ENCODE data around the gene CDK14.

CDK14 gene

GRCh38 chr7:90596671-90597562, 796 bp downstream of the CDK14 start:
- no peak for DNase-seq (ENCODE audit: low spot score)

DNA sequence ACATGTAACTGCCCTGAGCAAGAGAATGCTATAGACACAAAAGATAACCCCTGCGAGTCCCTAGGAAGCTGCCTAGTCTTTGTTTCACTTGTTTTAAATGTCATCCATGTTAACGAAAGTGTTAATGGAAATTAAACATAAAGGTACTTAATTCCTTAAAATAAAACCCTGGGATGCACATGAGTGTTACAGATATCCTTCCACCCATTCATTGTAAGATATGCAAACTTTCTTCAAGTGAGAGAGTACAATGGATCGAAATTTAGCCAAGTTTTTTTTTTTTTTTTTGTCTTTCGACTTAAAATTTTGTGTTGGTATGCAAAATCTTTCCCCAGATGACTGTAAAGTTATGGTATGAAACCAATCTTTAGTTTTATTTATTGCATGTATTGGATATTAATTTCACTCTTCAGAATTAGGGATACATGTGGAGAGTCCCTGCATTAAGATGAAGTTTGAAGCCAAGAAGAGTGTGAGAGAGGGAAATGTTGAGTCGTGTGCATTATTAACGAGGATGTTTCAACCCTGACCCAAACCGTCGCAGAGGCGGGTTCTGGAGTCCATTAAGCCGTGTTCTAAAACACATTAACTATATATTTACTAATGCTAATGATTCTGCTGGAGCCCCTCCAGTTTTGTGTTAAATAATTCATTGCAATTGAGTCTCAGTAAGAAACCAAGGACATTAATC, 1.6 kb downstream of the CDK14 start:
- DNase-seq (ENCODE audit: low spot score) = no peak

GRCh38 chr7:90599038-90599437, 2.9 kb downstream of the CDK14 start:
- DNase-seq (ENCODE audit: low spot score) = no peak

DNA sequence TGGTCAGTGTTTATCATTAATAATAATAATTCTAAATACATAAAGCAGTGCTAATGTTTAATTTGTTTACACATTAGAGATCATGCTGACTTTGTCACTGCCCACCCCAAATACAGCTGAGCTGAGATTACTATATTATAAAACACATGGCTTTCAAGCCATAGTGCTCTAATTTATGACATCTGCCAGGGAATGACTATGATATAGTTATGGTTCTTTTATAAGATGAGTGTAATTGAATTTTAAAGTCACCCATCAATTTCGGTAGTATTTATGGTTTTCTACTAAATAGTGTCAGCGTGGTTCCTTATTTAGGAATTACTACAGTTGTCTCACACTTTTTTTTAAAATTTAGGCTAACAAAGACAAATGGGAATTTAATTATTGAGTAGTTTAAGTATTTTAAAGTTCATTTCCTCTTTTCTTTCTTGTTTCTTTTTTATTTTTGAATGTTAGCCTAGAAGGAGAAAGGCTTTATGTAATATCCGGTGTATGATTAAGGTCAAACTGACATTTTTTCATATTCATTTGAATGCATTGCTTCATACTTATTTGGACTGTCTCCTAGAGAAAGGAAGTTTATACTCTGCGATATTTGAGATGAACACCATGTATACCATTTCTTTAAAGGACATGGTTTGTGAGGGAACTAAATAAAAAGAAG, 3.9 kb downstream of the CDK14 start:
- no peak for DNase-seq (ENCODE audit: low spot score)

- DNase-seq (ENCODE audit: low spot score) = no peak
Observed at GRCh38 chr7:90602303-90602702, 6.2 kb downstream of the CDK14 start.

DNA sequence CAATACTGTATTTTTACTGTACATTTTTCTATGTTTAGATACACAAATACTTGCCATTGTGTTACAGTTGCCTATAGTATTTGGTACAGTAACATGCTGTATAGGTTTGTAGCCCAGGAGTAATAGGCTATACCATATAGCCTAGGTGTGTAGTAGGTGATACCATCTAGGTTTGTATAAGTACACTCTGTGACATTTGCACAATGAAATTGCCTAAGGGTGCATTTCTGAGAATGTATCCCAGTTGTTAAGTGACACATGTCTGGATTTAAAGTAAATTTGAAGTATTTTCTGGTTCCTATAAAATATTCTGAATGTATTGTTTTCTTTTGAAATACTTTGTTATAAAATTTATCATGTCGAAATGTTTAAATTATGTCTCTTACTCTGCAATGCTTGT, 7.2 kb downstream of the CDK14 start:
- DNase-seq (ENCODE audit: low spot score) = no peak

DNA sequence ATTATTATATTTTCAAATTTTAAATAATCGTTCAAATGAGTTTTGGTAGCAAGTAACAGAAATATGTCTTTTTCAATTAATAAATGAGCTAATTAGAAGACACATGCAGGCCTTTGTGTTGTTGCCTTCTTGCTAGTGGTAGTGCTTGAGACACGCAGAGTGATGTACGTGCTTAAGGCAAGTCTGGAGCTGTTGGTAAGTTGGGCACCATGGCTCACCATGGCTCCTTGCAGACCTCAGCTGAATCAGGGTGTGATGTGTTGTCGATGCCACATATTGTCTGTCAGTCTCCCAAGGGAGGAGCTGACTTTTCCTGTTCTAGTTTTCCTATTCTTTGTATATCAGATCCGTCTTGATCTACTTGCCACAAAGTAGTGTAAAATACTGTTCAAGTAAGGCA, 8.3 kb downstream of the CDK14 start:
- DNase-seq (ENCODE audit: low spot score) = no peak

GRCh38 chr7:90605055-90605454, 8.9 kb downstream of the CDK14 start:
- DNase-seq (ENCODE audit: low spot score) = no peak

DNA sequence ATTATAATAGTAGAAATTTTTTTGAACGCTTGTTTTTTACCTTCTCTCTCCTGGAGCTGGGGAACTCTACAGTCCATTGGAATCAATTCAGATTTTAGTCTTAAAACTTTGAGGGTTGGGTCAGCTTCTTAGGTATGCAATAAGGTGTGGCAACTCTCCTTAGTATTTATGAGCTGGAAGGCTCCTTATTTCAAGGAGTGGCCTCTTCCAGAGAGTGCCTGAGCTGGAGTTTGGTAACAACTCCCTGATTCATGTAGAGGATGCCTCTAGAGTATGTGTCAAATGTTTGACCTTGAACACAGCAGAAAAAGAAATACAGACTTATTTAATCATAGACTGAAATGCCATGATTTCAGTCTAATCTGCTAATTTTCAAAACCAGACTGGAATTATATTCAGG, 11.1 kb downstream of the CDK14 start:
- DNase-seq (ENCODE audit: low spot score) = no peak

DNA sequence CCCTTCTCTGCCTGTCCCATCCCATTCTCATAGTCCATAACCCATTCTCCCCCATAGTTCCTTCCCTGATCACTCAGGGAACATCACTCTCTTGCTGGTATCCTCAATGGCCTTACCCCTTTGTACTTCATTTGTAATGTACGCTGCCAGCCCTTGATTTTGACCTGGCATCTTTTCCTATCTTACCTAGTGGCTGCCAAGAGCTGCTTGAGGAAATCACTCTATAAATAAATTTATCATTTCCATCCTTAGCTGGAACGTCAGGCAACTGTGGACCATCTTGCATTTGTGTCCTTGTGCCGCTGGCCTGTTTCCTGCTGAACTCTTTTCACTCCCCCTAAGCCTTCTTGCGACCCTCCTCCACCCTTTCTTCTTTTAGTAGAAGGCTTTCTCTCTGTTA, 14.0 kb downstream of the CDK14 start:
- no peak for DNase-seq (ENCODE audit: low spot score)

GRCh38 chr7:90611115-90611514, 15.0 kb downstream of the CDK14 start:
- DNase-seq (ENCODE audit: low spot score) = no peak

- DNase-seq (ENCODE audit: low spot score) = no peak
Observed at GRCh38 chr7:90613088-90613498, 17.0 kb downstream of the CDK14 start.

DNA sequence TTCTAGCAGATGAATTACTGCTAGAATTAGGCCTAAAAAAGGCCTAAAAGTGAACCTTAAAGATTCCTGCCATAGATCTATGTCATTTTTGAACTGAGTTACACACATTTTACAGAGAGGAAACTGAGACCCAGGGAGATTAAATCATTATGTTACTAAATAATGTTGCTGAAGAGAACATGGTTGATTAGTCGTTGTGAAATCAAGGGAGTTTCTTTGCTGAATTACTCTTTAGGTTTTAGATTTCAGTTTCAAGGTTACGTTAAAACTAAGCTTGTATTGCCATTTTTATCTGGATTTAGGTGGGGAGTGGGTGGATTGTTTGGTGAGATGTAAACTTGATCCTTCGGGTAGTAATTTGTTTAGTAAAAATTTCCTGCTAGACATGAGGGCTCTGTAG, 21.3 kb downstream of the CDK14 start:
- no peak for DNase-seq (ENCODE audit: low spot score)

- DNase-seq (ENCODE audit: low spot score) = no peak
Observed at GRCh38 chr7:90618876-90619275, 22.8 kb downstream of the CDK14 start.

- no peak for DNase-seq (ENCODE audit: low spot score)
Observed at GRCh38 chr7:90621125-90621746, 25.1 kb downstream of the CDK14 start.

GRCh38 chr7:90621747-90622140, 25.6 kb downstream of the CDK14 start:
- DNase-seq (ENCODE audit: low spot score) = no peak

- no peak for DNase-seq (ENCODE audit: low spot score)
Observed at GRCh38 chr7:90622670-90623069, 26.5 kb downstream of the CDK14 start.

- DNase-seq (ENCODE audit: low spot score) = no peak
Observed at GRCh38 chr7:90624225-90624911, 28.2 kb downstream of the CDK14 start.

- no peak for DNase-seq (ENCODE audit: low spot score)
Observed at GRCh38 chr7:90625051-90625450, 28.9 kb downstream of the CDK14 start.

DNA sequence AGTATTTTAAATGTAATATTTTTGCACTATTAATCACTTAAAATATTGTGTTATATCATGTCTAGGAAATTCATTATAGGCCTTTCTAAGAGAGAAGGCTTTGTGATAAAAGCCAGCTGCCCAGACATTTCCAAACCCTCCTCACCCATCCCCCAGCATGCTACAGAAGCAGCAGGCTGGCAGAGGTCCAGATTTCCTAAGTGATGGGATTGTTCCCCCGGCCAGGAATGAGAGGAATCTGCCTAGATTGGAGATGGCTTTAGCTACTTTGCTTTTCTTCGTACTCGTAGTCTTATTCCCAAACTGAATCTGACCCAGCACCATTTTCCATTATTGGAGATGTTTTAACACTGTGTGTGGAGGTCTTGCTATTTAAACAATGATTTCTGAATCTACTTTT, 29.4 kb downstream of the CDK14 start:
- DNase-seq (ENCODE audit: low spot score) = no peak

- no peak for DNase-seq (ENCODE audit: low spot score)
Observed at GRCh38 chr7:90626013-90626412, 29.9 kb downstream of the CDK14 start.
